DMS 273 (cell line): ENCODE data around the gene CNFN.

Source experiments
- DNase-seq: peaks from one replicate; lab custom pipeline; 2025; ENCODE audit not compliant: unreplicated experiment; lab: John Stamatoyannopoulos, UW

Gene CNFN

GRCh38 chr19:42376177-42376555 lies 13.9 kb downstream of the CNFN start:
- DNase-seq, result no peak

- DNase-seq, result no peak
Measured at GRCh38 chr19:42375415-42376176, 14.5 kb downstream of the CNFN start.

- no peak for DNase-seq
Measured at GRCh38 chr19:42374826-42375376, 15.2 kb downstream of the CNFN start.

GRCh38 chr19:42370626-42371175 lies 19.4 kb downstream of the CNFN start:
- DNase-seq, result no peak

GRCh38 chr19:42370068-42370520 lies 20.0 kb downstream of the CNFN start:
- no peak for DNase-seq

- no peak for DNase-seq
Measured at GRCh38 chr19:42369433-42370067, 20.5 kb downstream of the CNFN start.

- DNase-seq, result no peak
Measured at GRCh38 chr19:42368765-42369164, 21.3 kb downstream of the CNFN start.

GRCh38 chr19:42368360-42368759 lies 21.7 kb downstream of the CNFN start:
- no peak for DNase-seq

GRCh38 chr19:42367929-42368328 lies 22.2 kb downstream of the CNFN start:
- no peak for DNase-seq

- peak; percentile 62 for DNase-seq
Measured at GRCh38 chr19:42366673-42367072, 23.4 kb downstream of the CNFN start.

GRCh38 chr19:42363614-42364346 lies 26.3 kb downstream of the CNFN start:
- peak; percentile 35 for DNase-seq

GRCh38 chr19:42362891-42363440 lies 27.1 kb downstream of the CNFN start:
- no peak for DNase-seq

GRCh38 chr19:42362342-42362741 lies 27.8 kb downstream of the CNFN start:
- DNase-seq, result no peak

GRCh38 chr19:42361545-42361910 lies 28.6 kb downstream of the CNFN start:
- DNase-seq, result no peak

GRCh38 chr19:42360787-42361544 lies 29.1 kb downstream of the CNFN start:
- peak; percentile 34 for DNase-seq

- DNase-seq, result no peak
Measured at GRCh38 chr19:42357290-42357689, 32.8 kb downstream of the CNFN start.

- no peak for DNase-seq
Measured at GRCh38 chr19:42356686-42357085, 33.4 kb downstream of the CNFN start.

- DNase-seq, result no peak
Measured at GRCh38 chr19:42355896-42356295, 34.2 kb downstream of the CNFN start.

- DNase-seq, result no peak
Measured at GRCh38 chr19:42353341-42354015, 36.6 kb downstream of the CNFN start.
